Neural progenitor cell (in vitro differentiated cells): ENCODE results near the gene AMOTL2. TPM values are rescaled to one million over a fixed set of nuclear protein-coding genes. Genes with fewer than 3 reads are reported as not detected.

Experiments
- DNase-seq: peaks from one replicate; pipeline ENCODE4 v3.0.0-alpha.2; 2016; ENCODE audit warnings: low spot score
- H2AFZ ChIP-seq: fragments of 200-600 bp; sonication (generic); replicated peaks from 2 replicates; pipeline ENCODE4 v1.6.1; 2016; ENCODE audit warnings: antibody characterized with exemption
- H3F3A ChIP-seq: fragments of 200-600 bp; sonication (generic); 2 replicates; pipeline ENCODE4 v1.6.1; 2016; ENCODE audit warnings: antibody characterized with exemption, low read depth
- H3K27ac ChIP-seq: fragments of 200-600 bp; sonication (generic); 2 replicates; pipeline ENCODE4 v1.5.1; 2016; ENCODE audit warnings: mild to moderate bottlenecking
- H3K27me3 ChIP-seq: fragments of 200-600 bp; sonication (generic); 2 replicates; pipeline ENCODE4 v1.6.1; 2016; ENCODE audit warnings: mild to moderate bottlenecking, moderate library complexity
- H3K36me3 ChIP-seq: fragments of 200-600 bp; sonication (generic); 2 replicates; pipeline ENCODE4 v1.5.1; 2016
- H3K4me1 ChIP-seq: fragments of 200-600 bp; sonication (generic); 2 replicates; pipeline ENCODE4 v1.6.1; 2016; ENCODE audit warnings: mixed run types
- H3K4me2 ChIP-seq: fragments of 200-600 bp; sonication (generic); 2 replicates; pipeline ENCODE4 v1.6.1; 2016
- H3K4me3 ChIP-seq: fragments of 200-600 bp; sonication (generic); 2 replicates; pipeline ENCODE4 v1.5.1; 2016
- H3K79me2 ChIP-seq: fragments of 200-600 bp; sonication (generic); 2 replicates; pipeline ENCODE4 v1.6.1; 2016; ENCODE audit warnings: low read depth
- H3K9ac ChIP-seq: fragments of 200-600 bp; sonication (generic); 2 replicates; pipeline ENCODE4 v1.6.1; 2016
- H3K9me3 ChIP-seq: fragments of 200-600 bp; sonication (generic); 2 replicates; pipeline ENCODE4 v1.5.1; 2016; ENCODE audit warnings: low read depth
- H4K20me1 ChIP-seq: fragments of 200-600 bp; sonication (generic); 2 replicates; pipeline ENCODE4 v1.6.1; 2016; ENCODE audit warnings: low read depth
- H3K27ac Mint-ChIP-seq: 3 replicates; pipeline ENCODE4 v1.8.0; 2021; ENCODE audit warnings: mixed read lengths
- H3K27me3 Mint-ChIP-seq: 2 replicates; pipeline ENCODE4 v1.8.0; 2022; ENCODE audit warnings: low read depth, mild to moderate bottlenecking, inconsistent platforms, moderate library complexity, mixed read lengths; ENCODE audit not compliant: insufficient read depth
- H3K36me3 Mint-ChIP-seq: 3 replicates; pipeline ENCODE4 v1.8.0; 2021; ENCODE audit warnings: mixed read lengths
- H3K4me1 Mint-ChIP-seq: 3 replicates; pipeline ENCODE4 v1.8.0; 2021; ENCODE audit warnings: mixed read lengths
- H3K4me3 Mint-ChIP-seq: 3 replicates; pipeline ENCODE4 v1.8.0; 2021; ENCODE audit warnings: mild to moderate bottlenecking, moderate library complexity, mixed read lengths
- H3K9me3 Mint-ChIP-seq: 3 replicates; pipeline ENCODE4 v1.8.0; 2020; ENCODE audit warnings: mixed read lengths
- EZH2 ChIP-seq: fragments of 200-600 bp; sonication (generic); IDR thresholded peaks from 2 replicates; pipeline ENCODE4 v1.6.1; 2017; ENCODE audit warnings: antibody characterized with exemption, mild to moderate bottlenecking, moderate library complexity
- EZH2phosphoT487 ChIP-seq: fragments of 200-600 bp; sonication (generic); IDR thresholded peaks from 2 replicates; pipeline ENCODE4 v1.6.1; 2017; ENCODE audit warnings: antibody characterized with exemption
- total RNA-seq: library from RNA; depleted of rRNA; stranded (reverse); fragments of >200 nt; gene quantifications from 2 replicates; pipeline ENCODE4 v1.2.3, GENCODE V29; 2015; ENCODE audit warnings: low replicate concordance
- TF ChIP-seq, protein P1 (sequence below): fragments of 200-600 bp; sonication (generic); IDR thresholded peaks from 2 replicates; pipeline ENCODE4 v1.5.1; 2017; ENCODE audit warnings: antibody characterized with exemption, mild to moderate bottlenecking

AMOTL2 gene
- total RNA-seq, 1 donor from 2014 or later = 62.9 TPM

DNA sequence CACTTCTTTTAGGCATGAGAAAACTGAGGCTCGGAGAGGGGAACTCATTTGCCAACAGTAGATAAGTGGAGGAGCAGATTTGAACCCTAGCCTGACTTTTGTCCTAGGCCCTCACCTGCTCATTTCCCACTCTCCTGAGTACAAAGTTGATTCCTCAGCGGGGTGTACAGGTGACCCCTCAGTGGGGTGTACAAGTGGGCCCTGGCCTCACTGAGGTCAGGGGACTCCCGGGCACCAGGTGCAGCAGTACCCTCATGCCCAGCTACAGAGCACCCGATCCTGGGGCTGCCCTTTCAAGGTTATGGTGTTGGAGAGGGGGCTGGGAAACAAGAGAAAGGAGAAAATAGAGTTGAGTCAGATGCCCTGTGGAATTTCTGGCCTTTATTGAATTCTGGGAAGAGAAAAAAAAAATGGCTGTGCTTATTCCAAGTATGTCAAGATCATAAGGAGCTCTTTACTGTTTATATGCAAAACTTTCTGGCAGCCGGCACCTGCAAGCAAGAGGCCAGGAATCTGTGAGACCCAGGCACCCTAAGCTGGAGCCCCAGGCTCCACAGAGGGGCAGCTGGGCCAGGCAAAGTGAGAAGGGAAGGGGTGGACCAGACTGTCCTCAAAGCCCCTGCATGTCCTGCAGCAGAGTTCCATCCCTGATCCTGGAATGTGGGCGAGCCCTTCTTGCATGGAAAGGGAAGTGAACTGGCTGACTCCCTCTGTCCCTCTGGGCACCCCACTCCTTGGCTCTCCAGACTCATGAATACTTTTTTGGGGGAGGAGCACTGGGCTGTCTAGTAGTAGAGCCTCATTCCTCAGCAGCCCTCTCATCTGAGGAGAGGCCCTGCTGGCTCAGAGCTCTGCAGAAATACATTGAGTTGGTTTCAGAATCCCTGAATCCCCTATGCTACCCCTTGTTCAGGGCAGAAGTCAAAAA, 43.1 kb downstream of the AMOTL2 start:
- peaks cover 21% of the 10 kb centered on the region for H3F3A ChIP-seq
- no peak for DNase-seq
- Mint-ChIP-seq H3K9me3 (no peaks in the 10 kb centered on the region), H3K27ac (peak overlapping the region; percentile 55), H3K27me3 (peaks cover 12% of the 10 kb centered on the region), H3K36me3 (no peaks in the 10 kb centered on the region), H3K4me1 (peaks cover 58% of the 10 kb centered on the region), H3K4me3 (no peak overlapping the region)
- peak overlapping the region; percentile 31 for H3K4me2 ChIP-seq
- H3K36me3 ChIP-seq = no peaks in the 10 kb centered on the region
- H3K9me3 ChIP-seq = no peaks in the 10 kb centered on the region
- no peak overlapping the region for H2AFZ ChIP-seq
- TF ChIP-seq, protein P1, sequence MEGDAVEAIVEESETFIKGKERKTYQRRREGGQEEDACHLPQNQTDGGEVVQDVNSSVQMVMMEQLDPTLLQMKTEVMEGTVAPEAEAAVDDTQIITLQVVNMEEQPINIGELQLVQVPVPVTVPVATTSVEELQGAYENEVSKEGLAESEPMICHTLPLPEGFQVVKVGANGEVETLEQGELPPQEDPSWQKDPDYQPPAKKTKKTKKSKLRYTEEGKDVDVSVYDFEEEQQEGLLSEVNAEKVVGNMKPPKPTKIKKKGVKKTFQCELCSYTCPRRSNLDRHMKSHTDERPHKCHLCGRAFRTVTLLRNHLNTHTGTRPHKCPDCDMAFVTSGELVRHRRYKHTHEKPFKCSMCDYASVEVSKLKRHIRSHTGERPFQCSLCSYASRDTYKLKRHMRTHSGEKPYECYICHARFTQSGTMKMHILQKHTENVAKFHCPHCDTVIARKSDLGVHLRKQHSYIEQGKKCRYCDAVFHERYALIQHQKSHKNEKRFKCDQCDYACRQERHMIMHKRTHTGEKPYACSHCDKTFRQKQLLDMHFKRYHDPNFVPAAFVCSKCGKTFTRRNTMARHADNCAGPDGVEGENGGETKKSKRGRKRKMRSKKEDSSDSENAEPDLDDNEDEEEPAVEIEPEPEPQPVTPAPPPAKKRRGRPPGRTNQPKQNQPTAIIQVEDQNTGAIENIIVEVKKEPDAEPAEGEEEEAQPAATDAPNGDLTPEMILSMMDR = no peak
- TF ChIP-seq EZH2 = no peak
- TF ChIP-seq EZH2phosphoT487 = no peak
- no peaks in the 10 kb centered on the region for H3K27me3 ChIP-seq
- H3K4me1 ChIP-seq = peaks cover 60% of the 10 kb centered on the region
- H3K9ac ChIP-seq = no peak overlapping the region
- no peaks in the 10 kb centered on the region for H4K20me1 ChIP-seq
- H3K4me3 ChIP-seq = no peak overlapping the region
- H3K79me2 ChIP-seq = no peaks in the 10 kb centered on the region
- no peak overlapping the region for H3K27ac ChIP-seq

DNA sequence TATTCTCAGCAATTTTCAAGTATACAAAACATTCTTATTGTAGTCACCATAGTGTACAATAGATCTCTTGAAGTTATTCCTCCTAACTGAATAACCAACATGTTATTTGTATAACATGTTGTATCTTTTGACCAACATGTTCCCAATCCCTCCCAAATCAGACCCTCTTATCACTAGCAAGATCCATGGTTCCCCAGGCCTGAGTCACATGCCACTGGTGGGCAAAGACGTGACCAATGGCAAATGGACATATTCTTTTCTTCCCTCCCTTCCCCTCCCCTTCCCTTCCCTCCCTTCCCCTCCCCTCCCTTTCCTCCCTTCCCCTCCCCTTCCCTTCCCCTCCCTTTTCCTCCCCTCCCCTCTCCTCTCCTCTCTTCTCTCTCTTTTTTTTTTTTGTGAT, 45.4 kb downstream of the AMOTL2 start:
- no peaks in the 10 kb centered on the region for H3K27me3 ChIP-seq
- no peak overlapping the region for H3K9ac ChIP-seq
- no peak overlapping the region for H3K27ac Mint-ChIP-seq

DNA sequence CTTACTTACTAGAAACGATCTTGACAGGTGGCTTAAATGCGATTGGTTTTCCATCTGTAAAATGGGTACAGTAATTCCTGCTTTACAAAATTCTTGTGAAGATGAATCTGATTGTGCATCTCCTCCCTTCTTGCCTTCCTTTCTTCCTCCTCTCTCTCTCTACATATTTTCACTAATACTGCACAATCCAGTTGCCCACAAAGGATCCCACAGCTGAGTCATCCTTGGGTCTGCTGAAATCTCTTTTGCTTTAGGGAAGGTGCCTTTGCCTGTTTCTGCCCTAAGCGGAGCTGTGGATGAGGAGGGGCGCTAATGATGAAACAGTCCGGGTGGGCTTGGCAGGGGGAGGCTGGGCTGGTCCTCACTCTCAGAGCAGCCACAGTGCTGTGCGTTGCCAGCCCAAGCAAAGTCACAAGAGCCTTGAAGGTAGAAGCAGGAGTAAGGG, 46.1 kb downstream of the AMOTL2 start:
- Mint-ChIP-seq H3K9me3 (no peaks in the 10 kb centered on the region), H3K27ac (no peak overlapping the region), H3K27me3 (peaks cover 8% of the 10 kb centered on the region), H3K36me3 (no peaks in the 10 kb centered on the region), H3K4me3 (no peak overlapping the region), H3K4me1 (peaks cover 43% of the 10 kb centered on the region)
- Histone ChIP-seq H3K9me3 (no peaks in the 10 kb centered on the region), H3K9ac (no peak overlapping the region), H3K4me1 (peaks cover 45% of the 10 kb centered on the region), H4K20me1 (no peaks in the 10 kb centered on the region), H2AFZ (no peak overlapping the region), H3K27ac (no peak overlapping the region), H3K4me3 (no peak overlapping the region), H3F3A (peaks cover 3% of the 10 kb centered on the region), H3K4me2 (no peak overlapping the region), H3K79me2 (no peaks in the 10 kb centered on the region), H3K27me3 (no peaks in the 10 kb centered on the region), H3K36me3 (no peaks in the 10 kb centered on the region)
- TF ChIP-seq EZH2 (no peak), EZH2phosphoT487 (no peak)
- TF ChIP-seq, protein P1 = no peak
- no peak for DNase-seq

More for the DNA sequence above, 45.4 kb downstream of the AMOTL2 start:
- Mint-ChIP-seq H3K4me3 (no peak overlapping the region), H3K36me3 (no peaks in the 10 kb centered on the region), H3K27me3 (peaks cover 8% of the 10 kb centered on the region), H3K9me3 (no peaks in the 10 kb centered on the region), H3K4me1 (peaks cover 49% of the 10 kb centered on the region)
- Histone ChIP-seq H3F3A (peaks cover 10% of the 10 kb centered on the region), H3K27ac (no peak overlapping the region), H3K4me1 (peaks cover 52% of the 10 kb centered on the region), H2AFZ (no peak overlapping the region), H3K9me3 (no peaks in the 10 kb centered on the region), H3K36me3 (no peaks in the 10 kb centered on the region), H3K79me2 (no peaks in the 10 kb centered on the region), H4K20me1 (no peaks in the 10 kb centered on the region), H3K4me2 (no peak overlapping the region), H3K4me3 (no peak overlapping the region)
- TF ChIP-seq, protein P1 = no peak
- no peak for TF ChIP-seq EZH2
- TF ChIP-seq EZH2phosphoT487 = no peak
- DNase-seq = no peak
